HEK293T (cell line): Measurements from ENCODE around the gene AMIGO3.
"Not testable (repeated sequence)": the region's sequence is repeated elsewhere in the genome, so short reads cannot be mapped to it uniquely, and the experiment has no call there.

ENCODE experiments used
- CTCF ChIA-PET: fragments of 350-600 bp; formaldehyde crosslinking; extraction: SDS; loops from one replicate; lab custom pipeline; 2021; ENCODE audit warnings: antibody characterized with exemption, inconsistent platforms; lab: Yijun Ruan, JAX
- POLR2A ChIA-PET: fragments of 350-600 bp; formaldehyde crosslinking; extraction: SDS; loops from one replicate; lab custom pipeline; 2020; ENCODE audit warnings: antibody characterized with exemption, inconsistent platforms; lab: Yijun Ruan, JAX
- DNase-seq: peaks from one replicate; pipeline ENCODE4 v3.0.0; 2012; ENCODE audit warnings: mixed read lengths; ENCODE audit errors: extremely low spot score
- ARNT ChIP-seq: fragments of 450-650 bp; IDR thresholded peaks from 2 replicates; pipeline ENCODE4 v1.6.1; 2017; ENCODE audit warnings: mild to moderate bottlenecking
- BHLHE40 ChIP-seq: fragments of 450-650 bp; IDR thresholded peaks from 2 replicates; pipeline ENCODE4 v1.6.1; 2016; ENCODE audit warnings: mild to moderate bottlenecking, moderate library complexity, borderline replicate concordance
- CTBP1 ChIP-seq: fragments of 450-650 bp; IDR thresholded peaks from 2 replicates; pipeline ENCODE4 v1.6.1; 2016; ENCODE audit warnings: borderline replicate concordance
- ELF4 ChIP-seq: fragments of 450-650 bp; IDR thresholded peaks from 2 replicates; pipeline ENCODE4 v1.6.1; 2017; ENCODE audit warnings: antibody characterized with exemption
- FOXA1 ChIP-seq: fragments of 450-650 bp; IDR thresholded peaks from 2 replicates; pipeline ENCODE4 v1.6.1; 2016; ENCODE audit warnings: mild to moderate bottlenecking
- FOXK2 ChIP-seq: fragments of 450-650 bp; IDR thresholded peaks from 2 replicates; pipeline ENCODE4 v1.6.1; 2016; ENCODE audit warnings: mild to moderate bottlenecking
- FOXM1 ChIP-seq: fragments of 450-650 bp; IDR thresholded peaks from 2 replicates; pipeline ENCODE4 v1.6.1; 2017; ENCODE audit warnings: mild to moderate bottlenecking, borderline replicate concordance
- HDGF ChIP-seq: fragments of 450-650 bp; IDR thresholded peaks from 2 replicates; pipeline ENCODE4 v1.6.1; 2017; ENCODE audit warnings: antibody characterized with exemption, borderline replicate concordance
- L3MBTL2 ChIP-seq: fragments of 450-650 bp; conservative IDR thresholded peaks from 2 replicates; pipeline ENCODE4 v1.6.1; 2016; ENCODE audit warnings: mild to moderate bottlenecking
- LEF1 ChIP-seq: fragments of 450-650 bp; IDR thresholded peaks from 2 replicates; pipeline ENCODE4 v1.6.1; 2017; ENCODE audit warnings: mild to moderate bottlenecking, borderline replicate concordance
- NFRKB ChIP-seq: fragments of 450-650 bp; IDR thresholded peaks from 2 replicates; pipeline ENCODE4 v1.6.1; 2016; ENCODE audit warnings: mild to moderate bottlenecking, moderate library complexity
- SP1 ChIP-seq: fragments of 450-650 bp; IDR thresholded peaks from 2 replicates; pipeline ENCODE4 v1.6.1; 2017
- SUZ12 ChIP-seq: fragments of 450-650 bp; IDR thresholded peaks from 2 replicates; pipeline ENCODE4 v1.6.1; 2016; ENCODE audit warnings: mild to moderate bottlenecking
- TARDBP ChIP-seq: fragments of 450-650 bp; IDR thresholded peaks from 2 replicates; pipeline ENCODE4 v1.6.1; 2016
- ZNF384 ChIP-seq: fragments of 450-650 bp; IDR thresholded peaks from 2 replicates; pipeline ENCODE4 v1.6.1; 2016
- TF ChIP-seq, protein P1 (sequence below): fragments of 450-650 bp; IDR thresholded peaks from 2 replicates; pipeline ENCODE4 v1.6.1; 2016

Gene AMIGO3

DNA sequence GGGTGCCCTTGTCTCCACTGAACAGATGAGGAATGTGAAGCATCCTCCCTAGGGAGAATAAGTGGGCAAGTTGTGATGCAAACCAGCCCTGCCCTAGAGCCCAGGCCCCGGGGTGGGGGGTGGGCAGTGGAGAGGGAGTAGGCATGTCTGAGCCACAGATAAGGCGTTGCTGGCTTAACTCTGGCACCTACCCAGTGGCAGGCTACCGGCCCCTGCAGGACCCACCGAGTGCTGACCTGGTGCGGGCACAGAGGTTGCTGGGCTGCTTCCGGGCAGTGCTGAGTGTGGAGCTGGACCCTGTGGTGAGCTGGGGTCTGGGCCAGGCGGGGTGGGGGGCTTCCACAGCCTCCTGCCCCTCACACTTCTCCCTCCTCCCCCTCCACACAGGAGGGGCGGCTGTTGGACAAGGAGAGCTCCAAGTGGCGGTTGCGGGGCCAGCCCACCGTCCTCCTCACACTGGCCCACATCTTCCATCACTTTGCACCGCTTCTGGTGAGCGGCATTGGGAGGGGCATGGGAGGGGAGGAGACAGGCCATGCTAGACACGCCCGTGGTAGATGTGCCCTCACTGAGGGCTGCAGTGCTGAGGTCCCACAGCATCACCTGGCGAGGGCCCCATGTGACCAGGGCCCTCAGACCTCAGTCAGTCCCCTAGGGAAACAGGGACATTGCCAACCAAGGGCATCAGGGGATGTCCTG is 20.1 kb downstream of the AMIGO3 start:
- TF ChIP-seq L3MBTL2 (no peak), TARDBP (no peak), FOXA1 (no peak), SUZ12 (no peak), ELF4 (no peak), SP1 (no peak), ARNT (no peak), CTBP1 (no peak), FOXM1 (no peak), LEF1 (no peak), ZNF384 (no peak), NFRKB (no peak), BHLHE40 (no peak), FOXK2 (no peak), HDGF (no peak)
- TF ChIP-seq, protein P1, sequence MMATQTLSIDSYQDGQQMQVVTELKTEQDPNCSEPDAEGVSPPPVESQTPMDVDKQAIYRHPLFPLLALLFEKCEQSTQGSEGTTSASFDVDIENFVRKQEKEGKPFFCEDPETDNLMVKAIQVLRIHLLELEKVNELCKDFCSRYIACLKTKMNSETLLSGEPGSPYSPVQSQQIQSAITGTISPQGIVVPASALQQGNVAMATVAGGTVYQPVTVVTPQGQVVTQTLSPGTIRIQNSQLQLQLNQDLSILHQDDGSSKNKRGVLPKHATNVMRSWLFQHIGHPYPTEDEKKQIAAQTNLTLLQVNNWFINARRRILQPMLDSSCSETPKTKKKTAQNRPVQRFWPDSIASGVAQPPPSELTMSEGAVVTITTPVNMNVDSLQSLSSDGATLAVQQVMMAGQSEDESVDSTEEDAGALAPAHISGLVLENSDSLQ: no peak
- no peak for DNase-seq
- CTCF ChIA-PET: no interaction called here
- POLR2A ChIA-PET: no interaction called here

DNA sequence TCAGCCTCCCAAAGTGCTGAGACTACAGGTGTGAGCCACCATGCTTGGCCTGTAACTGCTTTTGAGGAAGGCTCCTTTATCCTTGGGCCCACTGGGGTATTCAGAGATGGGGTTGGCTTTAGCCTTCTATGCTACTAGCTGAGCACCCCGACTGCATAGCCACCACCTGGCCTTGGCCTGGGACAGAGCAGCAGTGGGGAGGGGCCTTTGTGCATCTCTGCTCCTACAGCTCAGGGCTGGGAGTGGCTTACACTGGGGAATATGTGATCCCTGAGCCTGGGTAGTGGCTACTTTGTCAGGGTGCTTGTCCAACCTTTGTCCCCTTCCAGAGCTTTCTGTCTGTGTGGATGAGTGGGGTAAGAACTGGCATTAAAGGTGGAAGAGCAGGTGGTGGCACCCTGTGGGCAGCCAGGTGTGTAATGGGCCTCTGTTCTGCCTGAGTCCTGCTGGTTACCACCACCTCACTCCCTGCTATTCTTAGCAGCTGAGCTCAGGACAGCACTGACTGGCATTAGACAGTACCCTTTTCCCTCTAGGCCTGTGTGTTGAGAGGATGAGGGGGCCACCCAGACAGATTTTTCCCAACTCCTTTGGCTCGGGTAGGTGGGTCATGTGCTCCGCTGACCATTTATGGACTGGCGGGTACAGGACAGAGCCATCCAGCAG is 24.0 kb downstream of the AMIGO3 start:
- POLR2A ChIA-PET, DNase-seq: not testable (repeated sequence)
- CTCF ChIA-PET: interaction anchor here (0.7 kb wide), 1 partner anchor 133 kb away, joined by 4 read pairs; no protein-coding TSS in a partner anchor

DNA sequence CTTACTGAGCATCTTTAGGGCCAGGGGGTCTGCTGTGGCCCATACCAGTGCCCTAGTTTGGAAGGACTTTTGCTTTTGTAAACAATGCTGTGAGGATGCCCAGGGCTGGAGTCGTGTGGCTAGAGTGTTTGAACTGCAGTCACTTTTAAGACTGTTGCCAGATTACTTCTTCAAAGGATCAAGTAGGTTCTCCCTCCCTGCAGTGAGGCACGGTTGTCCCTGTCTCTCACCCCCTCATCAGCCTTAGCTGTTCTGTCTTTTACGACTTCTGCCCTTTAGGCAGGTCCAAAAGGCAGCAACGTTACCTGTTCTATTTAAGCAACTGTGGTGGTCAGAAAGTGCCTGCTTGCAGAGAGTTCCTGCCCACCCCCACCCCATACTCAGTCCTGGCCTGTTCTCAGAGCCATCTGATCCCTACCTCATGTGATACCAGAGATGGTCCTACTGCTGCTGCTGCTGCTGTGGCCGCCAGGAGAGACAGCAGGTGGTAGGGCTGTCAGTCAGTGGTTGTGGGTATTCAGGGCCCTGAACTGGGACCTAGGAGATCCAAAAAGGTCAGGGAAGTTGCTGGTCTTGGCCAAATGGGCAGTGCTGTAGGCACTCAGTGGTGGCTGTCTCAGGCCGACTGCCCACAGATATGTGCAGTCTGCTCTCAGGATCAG is 24.9 kb downstream of the AMIGO3 start:
- CTCF ChIA-PET: interaction anchor here (0.7 kb wide), 1 partner anchor 132 kb away, joined by 4 read pairs; no protein-coding TSS in a partner anchor
- POLR2A ChIA-PET, DNase-seq: not testable (repeated sequence)

DNA sequence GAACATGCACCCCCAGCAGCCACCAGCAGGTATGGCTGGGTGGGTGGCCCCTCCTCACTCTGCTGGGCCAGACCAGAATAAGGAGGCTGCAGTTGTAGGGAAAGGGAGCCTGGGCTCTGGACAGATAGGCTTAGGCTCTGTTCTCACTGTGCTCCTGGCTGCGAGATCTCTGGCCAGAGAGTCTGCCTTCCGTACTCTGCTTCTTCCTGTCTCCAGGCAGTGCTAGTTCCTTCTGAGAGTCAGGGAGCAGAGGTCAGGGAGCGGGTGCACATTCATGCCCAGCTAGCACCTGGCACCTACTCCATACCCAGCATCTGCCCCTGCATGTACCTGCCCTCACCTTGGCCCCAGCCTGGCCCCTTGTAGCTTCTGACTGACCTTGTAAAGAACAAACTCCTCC is 28.0 kb downstream of the AMIGO3 start:
- CTCF ChIA-PET, DNase-seq, POLR2A ChIA-PET: not testable (repeated sequence)

DNA sequence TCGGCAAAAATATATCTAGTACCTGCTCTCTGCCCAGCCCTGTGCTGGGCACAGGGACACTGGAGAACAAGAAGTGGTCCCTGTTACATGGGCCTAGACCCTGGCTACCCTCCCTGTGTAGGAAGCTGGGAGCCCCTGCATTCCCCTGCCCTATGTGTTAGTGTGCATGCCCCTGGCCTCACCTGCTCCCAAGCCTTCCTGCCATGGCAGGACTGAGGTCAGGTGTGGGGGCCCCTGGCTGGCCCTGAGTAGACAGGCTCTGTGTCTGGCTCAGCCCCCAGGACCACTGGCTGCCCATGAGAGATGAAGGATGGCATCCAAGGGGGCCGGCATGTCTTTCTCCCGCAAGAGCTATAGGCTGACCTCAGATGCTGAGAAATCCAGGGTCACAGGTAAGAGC is 28.6 kb downstream of the AMIGO3 start:
- CTCF ChIA-PET, POLR2A ChIA-PET, DNase-seq: not testable (repeated sequence)

DNA sequence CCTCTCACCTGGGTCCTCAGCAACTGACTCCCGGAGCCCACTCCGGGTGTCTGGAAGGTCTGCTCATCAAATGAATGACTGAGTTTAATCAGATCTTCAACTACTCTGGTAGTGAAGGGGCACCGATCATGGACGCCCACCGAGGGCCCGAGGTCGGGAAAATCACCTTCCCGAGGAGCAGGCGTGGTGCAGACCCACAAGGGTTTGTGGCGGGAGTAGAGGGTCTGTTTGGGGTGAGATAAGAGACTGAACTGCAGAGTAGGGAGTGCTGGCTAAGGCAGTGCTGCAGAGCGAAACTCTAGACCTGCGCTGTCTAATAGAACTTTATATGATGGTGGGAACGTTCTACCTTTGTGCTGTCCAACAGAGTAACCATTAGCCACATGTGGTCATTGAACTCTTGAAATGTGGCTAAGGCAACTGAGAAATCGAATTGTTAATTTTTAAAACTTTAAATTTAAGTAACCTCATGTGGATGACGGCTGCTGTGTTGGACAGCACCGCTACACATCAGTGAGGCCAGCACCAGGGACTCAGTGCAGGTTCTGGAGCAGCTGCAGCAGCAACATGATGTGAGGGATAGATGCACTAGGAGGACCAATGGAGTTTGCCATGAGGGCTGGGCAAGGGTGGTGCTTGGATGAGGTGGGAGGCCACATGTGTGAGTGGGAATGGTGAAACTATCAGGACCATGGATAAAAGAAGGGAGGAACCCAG is 29.4 kb downstream of the AMIGO3 start:
- DNase-seq, CTCF ChIA-PET, POLR2A ChIA-PET: not testable (repeated sequence)

DNA sequence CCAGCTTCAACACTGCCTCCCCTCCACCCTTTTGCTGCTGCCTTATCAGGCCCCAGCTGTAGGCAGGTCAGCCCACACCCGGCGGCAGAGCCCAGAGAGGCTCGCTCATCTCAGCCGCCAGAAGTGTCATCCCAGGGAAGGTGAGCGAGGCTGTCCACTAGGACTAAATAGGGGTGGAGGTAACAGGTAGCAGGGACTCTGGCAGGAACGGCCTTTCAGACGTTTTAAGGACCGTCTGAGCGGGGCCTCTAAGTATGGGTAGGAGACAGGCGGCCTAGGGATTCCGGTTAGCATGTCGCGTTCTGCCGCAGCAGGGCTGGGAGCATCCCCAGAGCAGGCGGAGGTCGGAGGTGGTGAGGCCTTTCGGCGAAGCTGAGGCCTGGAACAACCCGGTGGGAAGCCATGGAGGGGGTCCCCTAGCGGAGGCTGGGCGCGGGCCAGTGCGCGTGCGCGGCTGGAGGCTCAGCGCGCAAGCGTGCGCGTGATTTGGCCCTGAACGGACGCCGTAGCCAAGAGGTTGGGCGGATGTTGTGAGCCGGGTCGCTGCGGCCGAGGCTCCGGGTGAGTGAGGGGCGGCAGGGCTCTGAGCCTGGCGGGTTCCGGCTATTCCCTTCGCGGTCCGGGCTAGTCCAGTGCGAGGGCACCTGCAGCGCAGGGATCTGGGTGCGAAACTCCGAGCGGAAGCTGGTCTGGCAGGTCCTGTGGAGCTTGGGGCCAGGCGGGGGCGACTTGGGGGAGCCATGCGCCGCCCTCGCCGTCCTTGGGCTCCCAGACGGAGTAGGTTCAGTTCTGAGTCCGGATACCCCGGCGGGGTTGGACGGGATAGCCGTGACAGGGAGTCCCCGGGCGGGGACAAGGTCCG is 30.2 kb downstream of the AMIGO3 start, which contains the start of the genes MST1 and RNF123:
MST1 (minus strand) TSS at position 429 of the 862 bp plus-strand sequence. CDS start 783 bp downstream, outside the sequence.
RNF123 (plus strand) TSS at position 512 of the 862 bp plus-strand sequence. CDS start 1,609 bp downstream, outside the sequence.
- ChIA-PET CTCF (no interaction called here), POLR2A (interaction anchor here (1.0 kb wide), 1 partner anchor 11 kb away, joined by 3 read pairs; no protein-coding TSS in a partner anchor)
- peak; percentile 90 for DNase-seq
- no peak for TF ChIP-seq FOXA1
- TF ChIP-seq L3MBTL2: 0 out of 2 replicates have a peak, but pooled peaks have one; percentile 14
- peak; percentile 49; the same call in 1 of the 2 replicates for TF ChIP-seq FOXK2
- TF ChIP-seq HDGF: no peak
- peak; percentile 37; the same call in 1 of the 2 replicates for TF ChIP-seq ARNT
- no peak for TF ChIP-seq SUZ12
- TF ChIP-seq ELF4: no peak
- 0 out of 2 replicates have a peak, but pooled peaks have one; percentile 53 for TF ChIP-seq FOXM1

DNA sequence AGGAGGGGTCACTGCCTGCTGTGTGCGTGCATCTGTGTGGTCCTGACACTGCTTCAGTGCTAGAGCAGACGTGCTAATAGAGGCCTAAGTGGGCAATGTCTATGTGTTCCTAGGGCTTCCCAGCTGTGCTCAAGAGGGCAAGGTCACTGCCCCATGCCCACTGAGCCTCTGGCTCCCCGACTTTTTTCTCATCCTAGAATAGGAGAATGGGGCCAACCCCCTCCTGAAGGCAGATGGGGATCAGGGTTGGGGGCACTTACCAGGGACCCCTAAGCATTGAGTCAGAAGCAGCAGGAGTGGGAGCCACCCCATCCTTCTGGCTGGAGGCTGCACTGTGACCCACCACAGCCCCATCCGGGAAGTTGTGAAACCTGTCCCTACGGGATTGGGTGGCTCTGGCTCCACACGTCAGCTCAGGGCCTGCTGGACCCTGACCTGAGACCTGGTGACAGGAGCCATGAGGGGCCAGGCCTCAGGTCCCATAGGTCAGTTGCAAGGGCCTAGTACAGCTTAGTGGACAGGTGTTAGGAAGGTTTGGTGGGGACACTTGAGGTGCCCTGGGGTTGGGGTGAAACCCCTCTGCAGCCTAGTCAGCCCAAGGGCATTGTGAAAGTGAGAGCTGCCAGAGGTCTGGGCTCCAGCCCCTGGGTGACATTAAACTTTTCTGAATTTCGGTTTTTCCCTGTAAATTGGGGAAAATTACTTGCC is 31.0 kb downstream of the AMIGO3 start:
- POLR2A ChIA-PET: interaction anchor here (1.0 kb wide), 1 partner anchor 11 kb away, joined by 3 read pairs; no protein-coding TSS in a partner anchor
- CTCF ChIA-PET, DNase-seq: not testable (repeated sequence)

DNA sequence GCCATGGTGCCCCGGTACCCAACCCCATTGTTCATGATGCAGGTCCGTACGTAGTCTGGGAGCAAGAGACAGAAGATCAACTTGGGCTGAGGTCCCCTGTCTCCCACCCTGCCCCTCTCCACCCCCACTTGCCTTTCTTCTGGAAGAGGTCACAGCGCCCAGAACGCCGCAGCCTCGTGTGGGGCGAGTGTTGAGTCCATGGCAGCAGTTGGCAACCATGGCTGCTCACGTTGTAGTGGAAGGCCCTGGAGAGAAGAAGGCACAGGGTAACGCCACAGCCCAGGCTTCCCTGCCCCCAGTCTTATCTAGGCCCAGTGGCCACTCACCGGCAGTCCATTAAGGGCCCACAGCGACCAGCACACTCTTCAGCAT is 32.1 kb downstream of the AMIGO3 start:
- CTCF ChIA-PET, POLR2A ChIA-PET: not testable (repeated sequence)

DNA sequence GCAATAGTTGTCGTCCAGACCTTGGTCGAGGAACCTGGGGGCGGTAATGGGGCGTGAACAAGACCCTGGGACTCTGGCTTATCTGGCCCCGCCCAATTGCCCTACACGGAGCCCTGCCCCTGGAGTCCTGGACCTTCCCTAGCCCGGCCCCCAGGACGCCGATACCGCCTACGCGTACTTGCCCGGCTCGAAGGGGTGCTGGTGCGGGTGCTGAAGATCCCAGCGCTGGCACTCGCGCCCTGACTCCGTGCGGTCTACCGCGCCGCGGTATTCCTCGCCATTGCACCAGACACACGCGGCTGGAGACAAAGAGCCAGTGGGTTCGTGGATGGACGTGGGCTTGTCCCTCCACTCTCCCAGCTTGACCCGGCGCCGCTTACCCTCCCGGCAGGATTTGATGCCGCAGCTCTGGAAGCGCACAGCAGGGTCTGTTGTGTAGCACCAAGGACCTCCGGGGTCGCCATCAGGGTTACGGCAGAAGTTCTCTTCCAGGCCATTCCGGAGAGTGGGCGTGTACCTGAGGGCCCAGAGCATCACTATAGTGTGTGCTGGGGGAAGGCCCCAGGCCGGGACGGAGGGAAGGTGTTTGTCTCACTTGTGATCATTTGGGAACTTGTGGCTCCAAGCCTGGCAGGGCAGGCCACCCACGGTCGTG is 32.6 kb downstream of the AMIGO3 start:
- not testable (repeated sequence) for DNase-seq

More for the DNA sequence above, 32.1 kb downstream of the AMIGO3 start:
- not testable (repeated sequence) for DNase-seq

DNA sequence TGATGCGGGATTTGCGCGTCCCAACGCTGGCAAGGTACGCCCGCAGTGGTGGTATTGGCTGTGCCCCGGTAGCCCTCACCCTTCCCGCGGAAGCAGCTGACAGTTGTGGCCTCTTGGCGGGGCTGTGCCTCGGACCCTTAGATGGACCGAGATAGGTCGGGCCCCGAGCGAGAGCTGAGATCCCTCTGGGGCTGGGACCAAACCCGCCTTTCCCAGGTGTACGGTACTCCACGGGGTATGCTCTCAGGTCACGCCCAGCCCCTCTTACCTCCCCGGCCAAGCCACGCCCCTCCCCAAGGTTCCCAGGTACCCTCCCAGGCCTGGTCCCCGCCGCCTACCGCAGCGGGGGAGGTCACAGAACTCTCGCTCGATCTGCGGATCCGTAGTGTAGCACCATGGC is 33.1 kb downstream of the AMIGO3 start:
- CTCF ChIA-PET, POLR2A ChIA-PET, DNase-seq: not testable (repeated sequence)

More for the DNA sequence above, 32.6 kb downstream of the AMIGO3 start:
- CTCF ChIA-PET, POLR2A ChIA-PET: not testable (repeated sequence)
